ENCODE data around the gene MSTN.
"Not testable (repeated sequence)": the region's sequence is repeated elsewhere in the genome, so short reads cannot be mapped to it uniquely, and the experiment has no call there.

MSTN gene

GRCh38 chr2:190065839-190066238, 3.3 kb upstream of the MSTN start:
- no peak for DNase-seq (ENCODE audit: low read depth in 2 of 3, low spot score in 2 of 3)

GRCh38 chr2:190063624-190064023, 1.1 kb upstream of the MSTN start:
- no peak for DNase-seq (ENCODE audit: low read depth in 2 of 3, low spot score in 2 of 3)

DNA sequence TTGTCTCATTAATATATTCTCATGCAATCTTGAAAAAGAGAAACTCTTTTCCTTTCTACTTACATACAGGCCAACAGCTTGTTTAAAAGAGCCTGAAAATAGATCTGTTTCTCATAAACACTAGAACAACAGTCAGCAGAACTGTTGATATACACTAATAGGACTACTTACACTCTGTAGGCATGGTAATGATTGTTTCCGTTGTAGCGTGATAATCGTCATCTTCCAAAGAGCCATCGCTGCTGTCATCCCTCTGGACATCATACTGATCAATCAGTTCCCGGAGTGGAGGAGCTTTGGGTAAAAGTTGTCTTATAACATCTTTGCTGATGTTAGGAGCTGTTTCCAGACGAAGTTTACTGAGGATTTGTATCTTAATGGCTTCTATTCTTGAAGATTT, 476 bp downstream of the MSTN start:
- DNase-seq (ENCODE audit: low read depth in 2 of 3, low spot score in 2 of 3) = no peak

DNA sequence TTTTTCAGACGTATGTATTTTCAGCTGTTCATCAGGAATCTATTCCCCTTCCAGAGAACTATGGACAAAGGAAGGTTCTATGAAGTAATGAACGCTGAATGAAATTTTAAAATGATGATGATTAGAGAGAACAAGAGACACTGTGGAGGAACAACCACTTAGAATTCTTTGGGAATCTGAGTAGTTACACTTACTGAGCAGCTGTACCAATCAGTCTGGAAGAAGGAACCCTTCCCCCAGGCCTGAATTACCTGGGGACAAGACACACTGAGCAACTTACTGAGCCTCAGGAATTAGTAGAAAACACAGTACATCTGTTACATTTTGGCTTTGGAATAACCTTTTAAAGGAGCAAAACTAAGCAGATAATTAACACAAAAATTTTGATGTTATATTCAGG, 1.9 kb downstream of the MSTN start:
- DNase-seq (ENCODE audit: low read depth in 2 of 3, low spot score in 2 of 3) = no peak

DNA sequence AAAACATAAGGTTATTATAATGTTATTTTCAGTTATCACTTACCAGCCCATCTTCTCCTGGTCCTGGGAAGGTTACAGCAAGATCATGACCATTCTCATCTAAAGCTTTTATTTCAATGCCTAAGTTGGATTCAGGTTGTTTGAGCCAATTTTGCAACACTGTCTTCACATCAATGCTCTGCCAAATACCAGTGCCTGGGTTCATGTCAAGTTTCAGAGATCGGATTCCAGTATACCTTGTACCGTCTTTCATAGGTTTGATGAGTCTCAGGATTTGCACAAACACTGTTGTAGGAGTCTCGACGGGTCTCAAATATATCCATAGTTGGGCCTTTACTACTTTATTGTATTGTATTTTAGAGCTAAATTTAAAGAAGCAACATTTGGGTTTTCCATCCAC, 2.5 kb downstream of the MSTN start:
- no peak for DNase-seq (ENCODE audit: low read depth in 2 of 3, low spot score in 2 of 3)

DNA sequence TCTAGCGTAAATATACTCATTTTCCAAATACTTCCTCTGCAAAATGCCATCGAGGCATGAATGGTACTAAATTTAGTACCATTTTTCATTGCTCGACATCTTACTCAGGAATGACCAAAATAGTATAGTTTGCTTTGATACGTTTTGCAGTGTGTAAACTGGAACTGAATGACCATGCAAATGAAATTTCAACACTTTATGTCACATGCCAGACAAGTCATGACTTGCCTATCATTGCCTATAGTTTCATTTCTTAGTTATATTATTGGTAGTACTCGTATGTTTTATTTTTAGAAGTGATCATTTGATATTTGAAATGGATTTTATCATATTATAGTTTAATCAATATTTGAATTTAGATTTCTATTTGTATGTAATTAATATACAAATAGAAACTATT, 9.1 kb downstream of the MSTN start:
- DNase-seq (ENCODE audit: low read depth in 2 of 3, low spot score in 2 of 3) = no peak

DNA sequence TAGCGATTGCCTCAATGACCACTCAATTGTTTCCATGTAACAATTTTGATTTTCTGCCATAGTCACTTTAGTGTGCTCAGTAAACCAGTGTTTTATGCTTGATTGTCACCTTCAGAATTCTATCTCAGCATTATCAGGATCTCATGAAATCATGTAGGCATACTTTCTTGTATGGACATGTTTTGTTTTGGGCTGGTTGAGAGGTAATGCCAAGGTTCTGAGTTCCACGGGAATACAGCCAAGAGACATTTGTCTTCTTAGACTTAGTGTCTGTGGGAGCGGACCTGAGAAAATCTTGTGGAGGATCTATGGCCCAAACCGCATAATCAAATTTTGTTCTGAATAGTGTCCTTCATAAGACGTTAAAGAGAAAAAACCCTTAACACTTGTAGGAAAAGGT, 10.2 kb downstream of the MSTN start:
- no peak for DNase-seq (ENCODE audit: low read depth in 2 of 3, low spot score in 2 of 3)

DNA sequence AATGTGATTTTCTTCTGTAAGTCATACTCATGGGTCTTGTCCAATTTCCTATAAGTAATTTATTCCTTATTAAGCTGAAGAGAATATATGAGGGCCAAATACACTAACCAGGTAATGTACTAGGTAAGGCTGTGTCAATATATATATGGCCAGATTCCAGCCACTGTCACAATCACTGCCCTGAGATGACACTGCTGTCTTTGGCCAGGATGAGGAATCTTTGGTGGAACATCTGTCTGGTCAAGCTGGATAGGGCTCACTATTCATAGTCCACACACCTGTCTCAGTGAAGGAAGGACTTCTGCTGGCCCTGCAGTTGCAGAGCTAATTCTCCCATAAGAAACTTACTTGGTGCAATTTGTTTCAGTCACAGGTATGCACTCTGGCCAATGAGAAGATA, 11.3 kb downstream of the MSTN start:
- DNase-seq (ENCODE audit: low read depth in 2 of 3, low spot score in 2 of 3) = no peak

GRCh38 chr2:190050001-190050400, 12.5 kb downstream of the MSTN start:
- no peak for DNase-seq (ENCODE audit: low read depth in 2 of 3, low spot score in 2 of 3)

DNA sequence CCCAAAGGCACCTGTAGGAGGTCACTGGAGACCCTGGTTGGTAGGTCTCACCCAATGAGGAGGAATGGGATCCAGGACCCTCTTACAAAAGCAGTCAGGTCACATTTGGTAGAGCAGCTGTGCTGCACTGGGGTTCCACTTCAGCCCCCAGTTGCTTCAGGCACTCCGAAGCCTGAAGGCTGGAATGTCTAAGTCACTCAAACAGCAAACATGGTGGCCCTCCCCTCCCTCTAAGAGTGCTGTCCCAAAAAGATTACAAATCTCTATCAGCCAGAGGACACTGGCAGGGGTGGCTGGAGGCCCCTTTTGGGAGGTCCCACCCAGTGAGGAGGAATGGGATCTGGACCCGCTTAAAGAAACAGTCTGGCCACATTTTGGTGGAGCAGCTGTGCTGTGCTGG, 17.7 kb downstream of the MSTN start:
- DNase-seq (ENCODE audit: low read depth in 2 of 3, low spot score in 2 of 3) = no peak

DNA sequence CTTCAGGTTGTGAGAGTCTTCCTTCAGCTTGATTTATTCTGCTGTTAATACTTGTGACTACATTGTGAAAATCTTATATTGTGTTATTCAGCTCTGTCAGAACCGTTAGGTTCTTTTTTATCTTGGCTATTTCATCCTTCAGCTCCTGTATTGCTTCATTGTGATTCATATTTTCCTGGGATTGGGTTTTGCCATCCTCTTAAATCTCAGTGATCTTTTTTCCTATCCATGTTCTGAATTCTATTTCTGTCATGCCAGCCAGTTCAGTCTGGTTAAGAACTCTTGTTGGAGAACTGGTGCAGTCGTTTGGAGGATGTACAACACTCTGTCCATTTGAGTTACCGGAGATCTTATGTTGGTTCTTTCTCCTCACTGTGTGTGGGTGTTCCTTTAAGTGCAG, 19.1 kb downstream of the MSTN start:
- DNase-seq (ENCODE audit: low read depth in 2 of 3, low spot score in 2 of 3) = no peak

DNA sequence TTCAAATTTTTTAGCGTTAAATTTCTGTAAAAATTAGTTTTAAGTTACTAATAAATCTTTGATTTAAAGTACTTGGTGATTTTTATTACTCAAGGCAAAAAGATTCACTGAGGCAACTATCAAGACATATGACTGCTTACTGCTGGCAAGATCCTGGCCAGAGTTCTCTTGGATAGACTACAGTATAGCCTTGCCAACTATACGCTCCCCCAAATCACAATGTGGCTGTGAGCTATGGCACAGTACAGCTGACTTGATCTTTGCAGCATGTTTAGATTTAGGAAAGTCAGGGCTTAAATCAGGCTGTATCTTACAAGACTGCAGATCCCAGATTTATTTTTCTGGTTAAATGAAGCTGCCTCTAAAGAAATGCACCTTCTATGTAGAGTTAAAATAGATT, 26.5 kb downstream of the MSTN start:
- no peak for DNase-seq (ENCODE audit: low read depth in 2 of 3, low spot score in 2 of 3)

DNA sequence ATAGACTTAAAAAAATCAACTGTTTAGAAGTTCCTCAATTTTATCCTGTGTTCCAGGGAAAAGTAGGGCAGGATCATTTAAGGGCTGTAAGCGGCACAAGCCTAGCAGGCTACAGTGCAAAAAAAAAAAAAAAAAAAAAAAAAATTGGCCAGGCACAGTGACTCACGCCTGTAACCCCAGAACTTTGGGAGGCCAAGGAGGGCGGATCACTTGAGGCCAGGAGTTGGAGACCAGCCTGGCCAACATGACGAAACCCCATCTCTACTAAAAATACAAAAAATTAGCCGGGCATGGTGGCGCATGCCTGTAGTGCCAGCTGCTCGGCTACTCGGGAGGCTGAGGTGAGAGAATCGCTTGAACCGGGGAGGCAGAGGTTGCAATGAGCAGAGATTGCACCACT, 28.1 kb downstream of the MSTN start:
- DNase-seq (ENCODE audit: low read depth in 2 of 3, low spot score in 2 of 3) = not testable (repeated sequence)

DNA sequence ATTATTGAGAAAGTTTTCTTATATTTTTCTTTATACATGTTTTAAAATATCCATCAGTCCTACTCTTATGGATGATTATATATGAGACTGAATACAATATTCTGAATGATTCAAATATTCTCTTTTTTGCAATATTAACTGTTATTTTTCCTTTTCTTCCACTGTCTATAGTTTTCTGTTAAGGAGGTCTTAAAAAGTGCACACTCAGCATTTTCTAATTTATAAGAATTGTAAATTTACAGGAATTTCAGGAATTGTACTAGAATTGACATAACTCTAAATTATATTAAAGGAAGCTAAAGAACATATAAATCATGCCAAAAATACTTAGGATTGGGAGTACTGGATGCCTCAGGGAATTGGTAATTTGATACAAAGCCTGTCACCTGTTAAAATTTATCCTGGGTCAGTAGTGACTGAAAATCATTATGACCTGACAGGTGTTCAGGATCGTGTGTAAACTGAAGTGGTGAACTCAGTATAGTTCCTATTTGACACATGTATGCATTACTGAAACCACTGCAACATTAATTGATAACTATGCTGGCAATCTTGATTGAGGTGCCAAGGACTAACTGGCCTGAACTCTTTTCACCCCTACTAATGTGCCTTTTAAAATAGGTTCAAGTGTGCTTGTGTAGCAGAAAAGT, 30.4 kb downstream of the MSTN start:
- DNase-seq (ENCODE audit: low read depth in 2 of 3, low spot score in 2 of 3) = no peak

- no peak for DNase-seq (ENCODE audit: low read depth in 2 of 3, low spot score in 2 of 3)
Observed at GRCh38 chr2:190023860-190024259, 38.7 kb downstream of the MSTN start.

GRCh38 chr2:190020720-190021119, 41.8 kb downstream of the MSTN start:
- DNase-seq (ENCODE audit: low read depth in 2 of 3, low spot score in 2 of 3) = no peak

DNA sequence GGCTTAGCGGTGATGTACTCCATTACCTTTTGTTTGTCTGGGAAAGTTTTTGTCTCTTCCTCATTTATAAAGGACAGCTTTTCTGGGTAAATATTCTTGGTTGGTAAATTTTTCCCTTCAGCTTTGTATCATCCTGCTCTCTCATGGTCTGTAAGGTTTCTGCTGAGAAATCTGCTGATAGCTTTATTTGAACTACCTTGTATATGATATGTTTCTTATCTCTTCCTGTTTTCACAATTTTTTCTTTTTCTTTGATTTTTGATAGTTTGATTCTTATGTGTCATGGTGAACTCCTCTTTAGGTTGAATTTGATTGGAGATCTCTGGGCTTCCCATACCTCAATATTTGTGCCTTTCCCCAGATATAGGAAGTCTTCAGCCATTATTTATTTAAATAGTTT, 44.7 kb downstream of the MSTN start:
- no peak for DNase-seq (ENCODE audit: low read depth in 2 of 3, low spot score in 2 of 3)

GRCh38 chr2:190015969-190016368, 46.6 kb downstream of the MSTN start:
- DNase-seq (ENCODE audit: low read depth in 2 of 3, low spot score in 2 of 3) = not testable (repeated sequence)

Measured in activated CD8-positive, alpha-beta memory T cell treated with anti-CD3 and anti-CD28 coated beads for 48 hours (primary cell).